SK-N-SH (cell line): ENCODE data around the gene ZBTB7A. TPM values are rescaled to one million over a fixed set of nuclear protein-coding genes. Genes with fewer than 3 reads are reported as not detected.

Source experiments
- CTCF ChIA-PET: fragments of 300-600, 350-600 bp; formaldehyde crosslinking; extraction: SDS; loops from one replicate; lab custom pipeline; 2021; lab: Yijun Ruan, JAX
- POLR2A ChIA-PET: fragments of 350-600 bp; sonication (Branson Sonifier 250); formaldehyde crosslinking; extraction: SDS; loops from one replicate; lab custom pipeline; 2020; ENCODE audit warnings: antibody characterized with exemption, inconsistent platforms; lab: Yijun Ruan, JAX
- DNase-seq: peaks from one replicate; pipeline ENCODE4 v3.0.0; 2012
- H2AFZ ChIP-seq: fragments of 200-600 bp; sonication (generic); 2 replicates; pipeline ENCODE4 v1.8.1; 2016; ENCODE audit warnings: antibody characterized with exemption, mild to moderate bottlenecking, low read depth
- H3F3A ChIP-seq: fragments of 200-600 bp; sonication (generic); replicated peaks from 2 replicates; pipeline ENCODE3; 2016; ENCODE audit warnings: antibody characterized with exemption, mild to moderate bottlenecking; ENCODE audit not compliant: insufficient read depth
- H3K27ac ChIP-seq, 2 experiments: fragments of 200-500 bp in 1 of 2; fragments of 200-600 bp in 1 of 2; sonication (Bioruptor generic) in 1 of 2; sonication (generic), shearing (Covaris generic) in 1 of 2; 2 replicates each; pipeline versions ENCODE4 v1.5.1 to v1.6.1; 2014 to 2016; ENCODE audit warnings: low read depth in 2 of 2, inconsistent platforms in 1 of 2, low read length in 1 of 2, mild to moderate bottlenecking in 1 of 2, mixed read lengths in 1 of 2
- H3K27me3 ChIP-seq: fragments of 200-600 bp; sonication (generic), shearing (Covaris generic); 2 replicates; pipeline ENCODE4 v1.6.1; 2016; ENCODE audit warnings: mixed run types; ENCODE audit not compliant: insufficient read depth
- H3K36me3 ChIP-seq, 2 experiments: fragments of 200-500 bp in 1 of 2; fragments of 200-600 bp in 1 of 2; sonication (Bioruptor generic) in 1 of 2; sonication (generic) in 1 of 2; replicated peaks in 1 of 2; 2 replicates each; pipeline versions ENCODE3 to v1.5.1; 2014 to 2016; ENCODE audit warnings: low read length in 1 of 2, mild to moderate bottlenecking in 1 of 2; ENCODE audit not compliant: insufficient read depth in 2 of 2, control insufficient read depth in 1 of 2
- H3K4me1 ChIP-seq, 2 experiments: fragments of 200-500 bp in 1 of 2; fragments of 200-600 bp in 1 of 2; sonication (Bioruptor generic) in 1 of 2; sonication (generic), shearing (Covaris generic) in 1 of 2; 2 replicates each; pipeline versions ENCODE4 v1.5.1 to v1.6.1; 2014 to 2016; ENCODE audit warnings: low read depth in 1 of 2, low read length in 1 of 2, mixed run types in 1 of 2; ENCODE audit not compliant: insufficient read depth in 2 of 2, control insufficient read depth in 1 of 2
- H3K4me2 ChIP-seq: fragments of 200-600 bp; sonication (generic), shearing (Covaris generic); 2 replicates; pipeline ENCODE4 v1.6.1; 2017; ENCODE audit warnings: mixed run types
- H3K4me3 ChIP-seq, 2 experiments: fragments of 200-500 bp in 1 of 2; fragments of 200-600 bp in 1 of 2; sonication (Bioruptor generic) in 1 of 2; sonication (generic), shearing (Covaris generic) in 1 of 2; 2 replicates each; pipeline versions ENCODE4 v1.5.1 to v1.8.1; 2014 to 2016; ENCODE audit warnings: low read depth in 2 of 2, inconsistent platforms in 1 of 2, low read length in 1 of 2, mild to moderate bottlenecking in 1 of 2, mixed read lengths in 1 of 2, moderate library complexity in 1 of 2
- H3K79me2 ChIP-seq: fragments of 200-600 bp; sonication (generic); 2 replicates; pipeline ENCODE4 v1.8.1; 2017; ENCODE audit warnings: mild to moderate bottlenecking; ENCODE audit not compliant: insufficient read depth
- H3K9ac ChIP-seq: fragments of 200-600 bp; sonication (generic); 2 replicates; pipeline ENCODE4 v1.6.1; 2017; ENCODE audit warnings: mixed run types
- H3K9me2 ChIP-seq: fragments of 200-600 bp; sonication (generic); 2 replicates; pipeline ENCODE4 v1.6.1; 2017; ENCODE audit warnings: mixed run types
- H3K9me3 ChIP-seq: fragments of 200-600 bp; sonication (generic); 2 replicates; pipeline ENCODE4 v1.6.1; 2017; ENCODE audit warnings: mixed run types, mild to moderate bottlenecking, moderate library complexity
- H4K20me1 ChIP-seq: fragments of 200-600 bp; sonication (generic); 2 replicates; pipeline ENCODE4 v1.6.1; 2017; ENCODE audit warnings: mild to moderate bottlenecking, mixed run types; ENCODE audit not compliant: insufficient read depth
- CHD2 ChIP-seq: fragments of 150-350 bp; IDR thresholded peaks from 2 replicates; pipeline ENCODE4 v1.6.1; 2018; ENCODE audit warnings: low read length; ENCODE audit not compliant: partially characterized antibody
- ELF1 ChIP-seq: IDR thresholded peaks from 2 replicates; pipeline ENCODE4 v1.4.0; 2012
- EP300 ChIP-seq, 2 experiments: IDR thresholded peaks; 2 replicates each; pipeline versions ENCODE4 v1.4.0 to v1.6.1; 2012; ENCODE audit warnings: borderline replicate concordance in 1 of 2, low read depth in 1 of 2, low read length in 1 of 2
- EZH2phosphoT487 ChIP-seq: fragments of 200-600 bp; sonication (generic); IDR thresholded peaks from 2 replicates; pipeline ENCODE4 v1.6.1; 2017; ENCODE audit warnings: low read depth, mixed run types, mild to moderate bottlenecking, antibody characterized with exemption, moderate library complexity, borderline replicate concordance
- FOXJ3 ChIP-seq: sonication (generic); formaldehyde crosslinking; IDR thresholded peaks from 2 replicates; pipeline ENCODE4 v1.5.1; 2020; ENCODE audit warnings: mild to moderate bottlenecking, missing genetic modification reagents
- FOXM1 ChIP-seq: IDR thresholded peaks from 2 replicates; pipeline ENCODE4 v1.4.0; 2012; ENCODE audit warnings: low read depth, mild to moderate bottlenecking
- MEF2A ChIP-seq: IDR thresholded peaks from 2 replicates; pipeline ENCODE4 v1.4.0; 2012; ENCODE audit warnings: low read depth, borderline replicate concordance
- MXI1 ChIP-seq: IDR thresholded peaks from 2 replicates; pipeline ENCODE4 v1.6.1; 2012; ENCODE audit warnings: mild to moderate bottlenecking, low read depth, low read length, improper control_type of control experiment
- NFIC ChIP-seq: IDR thresholded peaks from 2 replicates; pipeline ENCODE4 v1.4.0; 2012; ENCODE audit warnings: borderline replicate concordance
- RCOR1 ChIP-seq: fragments of 150-350 bp; IDR thresholded peaks from 2 replicates; pipeline ENCODE4 v1.6.1; 2017; ENCODE audit warnings: antibody characterized with exemption, low read length
- RFX5 ChIP-seq: IDR thresholded peaks from 2 replicates; pipeline ENCODE4 v1.6.1; 2012; ENCODE audit warnings: mild to moderate bottlenecking, improper control_type of control experiment, low read length
- RXRA ChIP-seq: IDR thresholded peaks from 2 replicates; pipeline ENCODE4 v1.4.0; 2012; ENCODE audit warnings: low read depth, mild to moderate bottlenecking, borderline replicate concordance
- SMC3 ChIP-seq: IDR thresholded peaks from 2 replicates; pipeline ENCODE4 v1.6.1; 2012; ENCODE audit warnings: low read depth, low read length, improper control_type of control experiment
- TAF1 ChIP-seq: IDR thresholded peaks from 2 replicates; pipeline ENCODE4 v1.6.1; 2012; ENCODE audit warnings: low read depth, mild to moderate bottlenecking, low read length, moderate library complexity, borderline replicate concordance
- TCF12 ChIP-seq: IDR thresholded peaks from 2 replicates; pipeline ENCODE4 v1.4.0; 2012
- TEAD4 ChIP-seq: IDR thresholded peaks from 2 replicates; pipeline ENCODE4 v1.4.0; 2012; ENCODE audit warnings: mild to moderate bottlenecking, borderline replicate concordance; ENCODE audit not compliant: insufficient read depth
- YY1 ChIP-seq: IDR thresholded peaks from 2 replicates; pipeline ENCODE4 v1.4.0; 2012; ENCODE audit warnings: low read depth, mild to moderate bottlenecking
- WGBS: methylation state at CpG from one replicate; pipeline ENCODE4 v1.1.6; 2017; ENCODE audit warnings: low lambda C conversion rate; 5-methylcytosine and 5-hydroxymethylcytosine counted together
- polyA plus RNA-seq, 3 experiments: library from polyadenylated mRNA; depleted of rRNA; stranded (reverse); fragments of >200 nt; gene quantifications; 2 replicates each; pipeline ENCODE4 v1.2.3, GENCODE V29; 2012
- TF ChIP-seq, protein P1 (sequence below): fragments of 150-350 bp; IDR thresholded peaks from 2 replicates; pipeline ENCODE4 v1.6.1; 2016; ENCODE audit warnings: mild to moderate bottlenecking, low read depth, low read length
- TF ChIP-seq, protein P2 (sequence below): IDR thresholded peaks from 2 replicates; pipeline ENCODE4; 2012
- TF ChIP-seq, protein P3 (sequence below): IDR thresholded peaks from 2 replicates; pipeline ENCODE4 v1.6.1; 2012; ENCODE audit warnings: mild to moderate bottlenecking, low read depth, low read length, moderate library complexity

Gene ZBTB7A
- polyA plus RNA-seq, 1 of the 3 experiments (the other 2 are of a cell fraction) = 7.4 TPM

DNA sequence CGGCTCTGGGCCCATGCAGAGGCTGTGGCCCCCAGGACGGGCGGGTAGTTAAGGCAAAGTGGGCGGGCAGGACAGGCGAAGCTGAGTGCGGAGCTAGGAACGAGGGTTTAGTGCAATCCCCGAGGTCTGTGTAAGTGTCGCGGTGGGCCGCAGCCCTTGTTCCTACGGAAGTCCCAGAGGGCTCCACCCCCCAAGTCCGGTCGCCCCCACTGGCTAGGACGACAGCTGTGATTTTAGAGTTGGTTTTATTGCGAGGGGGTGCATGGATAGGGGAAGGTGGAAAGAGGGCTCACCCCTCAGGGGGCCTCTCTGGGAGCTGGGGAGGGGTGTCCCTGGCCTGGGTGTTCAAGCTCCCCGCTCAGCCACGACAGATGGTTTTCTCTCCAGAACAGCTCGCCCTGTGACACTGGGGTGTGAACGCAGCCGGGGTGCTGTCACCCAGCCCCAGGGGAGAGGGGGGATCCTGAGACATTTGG lies 21.7 kb downstream of the ZBTB7A start:
- Histone ChIP-seq H3K9ac (no peak overlapping the region), H3K27me3 (no peaks in the 10 kb centered on the region), H3K36me3 (peaks cover 4 to 21% of the 10 kb centered on the region in 2 experiments), H3K27ac (no peak overlapping the region; a peak in 1 of 4 replicates), H3K79me2 (peaks cover 63% of the 10 kb centered on the region), H3K9me3 (no peaks in the 10 kb centered on the region), H3F3A (peaks cover 9% of the 10 kb centered on the region), H3K9me2 (no peaks in the 10 kb centered on the region), H2AFZ (no peak overlapping the region), H3K4me2 (no peak overlapping the region), H4K20me1 (peaks cover 82% of the 10 kb centered on the region), H3K4me3 (no peak overlapping the region), H3K4me1 (no peaks in the 10 kb centered on the region)
- no peak for DNase-seq
- POLR2A ChIA-PET = no interaction called here
- no peak for TF ChIP-seq EZH2phosphoT487
- no peak for TF ChIP-seq FOXJ3
- TF ChIP-seq TEAD4 = no peak
- TF ChIP-seq RFX5 = no peak
- TF ChIP-seq ELF1 = no peak
- TF ChIP-seq RXRA = no peak
- no peak for TF ChIP-seq RCOR1
- TF ChIP-seq MXI1 = no peak
- TF ChIP-seq SMC3 = no peak
- no peak for TF ChIP-seq EP300 (IDR thresholded peaks at IDR 0.05; ENCODE audit: borderline replicate concordance in 1 of 2, low read depth in 1 of 2, low read length in 1 of 2)
- no peak for TF ChIP-seq NFIC
- no peak for TF ChIP-seq CHD2
- TF ChIP-seq, protein P1, sequence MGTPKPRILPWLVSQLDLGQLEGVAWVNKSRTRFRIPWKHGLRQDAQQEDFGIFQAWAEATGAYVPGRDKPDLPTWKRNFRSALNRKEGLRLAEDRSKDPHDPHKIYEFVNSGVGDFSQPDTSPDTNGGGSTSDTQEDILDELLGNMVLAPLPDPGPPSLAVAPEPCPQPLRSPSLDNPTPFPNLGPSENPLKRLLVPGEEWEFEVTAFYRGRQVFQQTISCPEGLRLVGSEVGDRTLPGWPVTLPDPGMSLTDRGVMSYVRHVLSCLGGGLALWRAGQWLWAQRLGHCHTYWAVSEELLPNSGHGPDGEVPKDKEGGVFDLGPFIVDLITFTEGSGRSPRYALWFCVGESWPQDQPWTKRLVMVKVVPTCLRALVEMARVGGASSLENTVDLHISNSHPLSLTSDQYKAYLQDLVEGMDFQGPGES = no peak
- TF ChIP-seq, protein P2, sequence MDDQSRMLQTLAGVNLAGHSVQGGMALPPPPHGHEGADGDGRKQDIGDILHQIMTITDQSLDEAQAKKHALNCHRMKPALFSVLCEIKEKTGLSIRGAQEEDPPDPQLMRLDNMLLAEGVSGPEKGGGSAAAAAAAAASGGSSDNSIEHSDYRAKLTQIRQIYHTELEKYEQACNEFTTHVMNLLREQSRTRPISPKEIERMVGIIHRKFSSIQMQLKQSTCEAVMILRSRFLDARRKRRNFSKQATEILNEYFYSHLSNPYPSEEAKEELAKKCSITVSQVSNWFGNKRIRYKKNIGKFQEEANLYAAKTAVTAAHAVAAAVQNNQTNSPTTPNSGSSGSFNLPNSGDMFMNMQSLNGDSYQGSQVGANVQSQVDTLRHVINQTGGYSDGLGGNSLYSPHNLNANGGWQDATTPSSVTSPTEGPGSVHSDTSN = no peak
- no peak for TF ChIP-seq TAF1
- TF ChIP-seq YY1 = no peak
- TF ChIP-seq, protein P3, sequence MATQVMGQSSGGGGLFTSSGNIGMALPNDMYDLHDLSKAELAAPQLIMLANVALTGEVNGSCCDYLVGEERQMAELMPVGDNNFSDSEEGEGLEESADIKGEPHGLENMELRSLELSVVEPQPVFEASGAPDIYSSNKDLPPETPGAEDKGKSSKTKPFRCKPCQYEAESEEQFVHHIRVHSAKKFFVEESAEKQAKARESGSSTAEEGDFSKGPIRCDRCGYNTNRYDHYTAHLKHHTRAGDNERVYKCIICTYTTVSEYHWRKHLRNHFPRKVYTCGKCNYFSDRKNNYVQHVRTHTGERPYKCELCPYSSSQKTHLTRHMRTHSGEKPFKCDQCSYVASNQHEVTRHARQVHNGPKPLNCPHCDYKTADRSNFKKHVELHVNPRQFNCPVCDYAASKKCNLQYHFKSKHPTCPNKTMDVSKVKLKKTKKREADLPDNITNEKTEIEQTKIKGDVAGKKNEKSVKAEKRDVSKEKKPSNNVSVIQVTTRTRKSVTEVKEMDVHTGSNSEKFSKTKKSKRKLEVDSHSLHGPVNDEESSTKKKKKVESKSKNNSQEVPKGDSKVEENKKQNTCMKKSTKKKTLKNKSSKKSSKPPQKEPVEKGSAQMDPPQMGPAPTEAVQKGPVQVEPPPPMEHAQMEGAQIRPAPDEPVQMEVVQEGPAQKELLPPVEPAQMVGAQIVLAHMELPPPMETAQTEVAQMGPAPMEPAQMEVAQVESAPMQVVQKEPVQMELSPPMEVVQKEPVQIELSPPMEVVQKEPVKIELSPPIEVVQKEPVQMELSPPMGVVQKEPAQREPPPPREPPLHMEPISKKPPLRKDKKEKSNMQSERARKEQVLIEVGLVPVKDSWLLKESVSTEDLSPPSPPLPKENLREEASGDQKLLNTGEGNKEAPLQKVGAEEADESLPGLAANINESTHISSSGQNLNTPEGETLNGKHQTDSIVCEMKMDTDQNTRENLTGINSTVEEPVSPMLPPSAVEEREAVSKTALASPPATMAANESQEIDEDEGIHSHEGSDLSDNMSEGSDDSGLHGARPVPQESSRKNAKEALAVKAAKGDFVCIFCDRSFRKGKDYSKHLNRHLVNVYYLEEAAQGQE = no peak
- TF ChIP-seq FOXM1 = no peak
- TF ChIP-seq TCF12 = no peak
- no peak for TF ChIP-seq MEF2A
- CTCF ChIA-PET = no interaction called here
- 91% methylated on average over 19 of the region's 21 CpGs for WGBS
